Activated CD8-positive, alpha-beta memory T cell treated with anti-CD3 and anti-CD28 coated beads, Interleukin-2, amount 50 U/mL, for 24 hours (primary cell): ENCODE results near the gene DOCK1.

Source experiments
- DNase-seq: peaks from one replicate; pipeline ENCODE4 v3.0.0-alpha.2; 2020; ENCODE audit errors: extremely low read depth

The DOCK1 gene

GRCh38 chr10:127462643-127463295 is 557.5 kb downstream of the DOCK1 start:
- DNase-seq, result no peak

- DNase-seq, result no peak
Measured at GRCh38 chr10:127463548-127463947, 558.3 kb downstream of the DOCK1 start.

GRCh38 chr10:127464561-127464960 is 559.3 kb downstream of the DOCK1 start:
- DNase-seq, result no peak

- DNase-seq, result no peak
Measured at GRCh38 chr10:127467811-127468210, 562.6 kb downstream of the DOCK1 start.

- DNase-seq, result no peak
Measured at GRCh38 chr10:127468632-127469031, 563.4 kb downstream of the DOCK1 start.

- no peak for DNase-seq
Measured at GRCh38 chr10:127470911-127471310, 565.7 kb downstream of the DOCK1 start.

- DNase-seq, result no peak
Measured at GRCh38 chr10:127472976-127473375, 567.7 kb downstream of the DOCK1 start.

GRCh38 chr10:127474501-127474900 is 569.3 kb downstream of the DOCK1 start:
- DNase-seq, result no peak

GRCh38 chr10:127485153-127485857 is 580.1 kb downstream of the DOCK1 start:
- no peak for DNase-seq

GRCh38 chr10:127486355-127486754 is 581.1 kb downstream of the DOCK1 start:
- DNase-seq, result no peak

- no peak for DNase-seq
Measured at GRCh38 chr10:127492607-127493250, 587.5 kb downstream of the DOCK1 start.

GRCh38 chr10:127496035-127496434 is 590.8 kb downstream of the DOCK1 start:
- no peak for DNase-seq

GRCh38 chr10:127497685-127498084 is 592.5 kb downstream of the DOCK1 start:
- no peak for DNase-seq

- no peak for DNase-seq
Measured at GRCh38 chr10:127498087-127498486, 592.9 kb downstream of the DOCK1 start.

GRCh38 chr10:127500127-127500526 is 594.9 kb downstream of the DOCK1 start:
- no peak for DNase-seq
